Liver (tissue), 3 donors: ENCODE data around the gene BCKDK.

Experiments used
- TAF1 ChIP-seq: conservative IDR thresholded peaks from 2 replicates; pipeline ENCODE4 v1.6.1; 2016; ENCODE audit warnings: antibody characterized with exemption, mild to moderate bottlenecking
- TF ChIP-seq, protein P1 (sequence below): fragments of 150-350 bp; IDR thresholded peaks from 2 replicates; pipeline ENCODE4 v1.5.1; 2017; ENCODE audit warnings: improper control_type of control experiment, low read depth, low read length; ENCODE audit not compliant: missing input control
- TF ChIP-seq, protein P2 (sequence below): IDR thresholded peaks from 2 replicates; pipeline ENCODE4 v1.6.1; 2016; ENCODE audit warnings: antibody characterized with exemption
- donor health status: healthy.
- donor health status: healthy.

DNA sequence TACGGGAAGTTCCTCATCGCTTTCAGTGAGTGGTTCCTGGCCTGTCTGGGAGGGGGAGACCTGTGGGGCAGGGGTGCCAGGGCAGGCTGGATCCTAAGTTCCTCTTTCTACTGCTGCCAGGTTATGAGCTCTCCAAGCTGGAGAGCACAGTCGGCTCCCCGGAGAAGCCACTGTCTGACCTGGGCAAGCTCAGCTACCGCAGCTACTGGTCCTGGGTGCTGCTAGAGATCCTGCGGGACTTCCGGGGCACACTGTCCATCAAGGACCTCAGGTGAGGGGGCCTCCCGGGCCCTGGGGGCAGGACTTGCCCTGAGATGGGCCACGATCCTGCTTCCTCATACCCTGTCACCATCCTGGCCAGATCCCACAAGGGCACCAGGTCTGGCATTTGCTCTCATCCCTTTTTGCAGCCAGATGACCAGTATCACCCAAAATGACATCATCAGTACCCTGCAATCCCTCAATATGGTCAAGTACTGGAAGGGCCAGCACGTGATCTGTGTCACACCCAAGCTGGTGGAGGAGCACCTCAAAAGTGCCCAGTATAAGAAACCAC, 22.2 kb downstream of the BCKDK start:
- TF ChIP-seq, protein P1, sequence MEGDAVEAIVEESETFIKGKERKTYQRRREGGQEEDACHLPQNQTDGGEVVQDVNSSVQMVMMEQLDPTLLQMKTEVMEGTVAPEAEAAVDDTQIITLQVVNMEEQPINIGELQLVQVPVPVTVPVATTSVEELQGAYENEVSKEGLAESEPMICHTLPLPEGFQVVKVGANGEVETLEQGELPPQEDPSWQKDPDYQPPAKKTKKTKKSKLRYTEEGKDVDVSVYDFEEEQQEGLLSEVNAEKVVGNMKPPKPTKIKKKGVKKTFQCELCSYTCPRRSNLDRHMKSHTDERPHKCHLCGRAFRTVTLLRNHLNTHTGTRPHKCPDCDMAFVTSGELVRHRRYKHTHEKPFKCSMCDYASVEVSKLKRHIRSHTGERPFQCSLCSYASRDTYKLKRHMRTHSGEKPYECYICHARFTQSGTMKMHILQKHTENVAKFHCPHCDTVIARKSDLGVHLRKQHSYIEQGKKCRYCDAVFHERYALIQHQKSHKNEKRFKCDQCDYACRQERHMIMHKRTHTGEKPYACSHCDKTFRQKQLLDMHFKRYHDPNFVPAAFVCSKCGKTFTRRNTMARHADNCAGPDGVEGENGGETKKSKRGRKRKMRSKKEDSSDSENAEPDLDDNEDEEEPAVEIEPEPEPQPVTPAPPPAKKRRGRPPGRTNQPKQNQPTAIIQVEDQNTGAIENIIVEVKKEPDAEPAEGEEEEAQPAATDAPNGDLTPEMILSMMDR = no peak
- TF ChIP-seq, protein P2, sequence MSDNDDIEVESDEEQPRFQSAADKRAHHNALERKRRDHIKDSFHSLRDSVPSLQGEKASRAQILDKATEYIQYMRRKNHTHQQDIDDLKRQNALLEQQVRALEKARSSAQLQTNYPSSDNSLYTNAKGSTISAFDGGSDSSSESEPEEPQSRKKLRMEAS = no peak
- no peak for TF ChIP-seq TAF1
